GM23248 (cell line): ENCODE data around the gene KSR2.

Experiments
- EZH2 ChIP-seq: fragments of 200-600 bp; sonication (generic); IDR thresholded peaks from 2 replicates; pipeline ENCODE4 v1.6.1; 2018; ENCODE audit warnings: antibody characterized with exemption, mild to moderate bottlenecking; ENCODE audit not compliant: insufficient read depth, poor library complexity, severe bottlenecking
- EZH2phosphoT487 ChIP-seq: fragments of 200-600 bp; sonication (generic); IDR thresholded peaks from 2 replicates; pipeline ENCODE4 v1.6.1; 2018; ENCODE audit warnings: antibody characterized with exemption, moderate library complexity, mild to moderate bottlenecking, low read depth; ENCODE audit not compliant: insufficient read depth

DNA sequence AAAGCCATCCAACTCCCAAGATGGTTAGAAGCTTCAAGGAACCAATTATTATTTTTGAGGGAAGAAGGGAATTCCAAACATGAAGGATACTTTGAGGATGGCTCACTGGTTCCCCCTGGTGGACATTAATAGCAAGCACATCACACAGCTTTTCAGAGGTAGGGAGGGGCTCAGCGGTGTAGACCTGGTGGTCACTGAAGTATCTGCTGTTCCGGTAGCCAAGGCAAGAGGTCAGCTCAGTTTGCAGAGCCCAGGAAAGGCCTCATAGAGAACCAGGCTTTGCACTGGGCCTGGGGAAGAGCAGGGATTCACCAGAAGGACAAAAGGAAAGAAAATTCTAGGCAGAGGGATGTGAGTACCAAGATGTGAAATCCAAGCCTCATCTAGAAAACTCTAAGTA is 118.7 kb downstream of the KSR2 start:
- TF ChIP-seq EZH2 (no peak), EZH2phosphoT487 (no peak)
